GM23338 (cell line): ENCODE data around the gene NAA15. TPM values are rescaled to one million over a fixed set of nuclear protein-coding genes. Genes with fewer than 3 reads are reported as not detected.

Source experiments
- ATAC-seq: fragments of 200-7000 bp; cut with Tn5 transposase; 3 replicates; pipeline ENCODE4 v1.9.1; 2020
- DNase-seq: peaks from one replicate; pipeline ENCODE4 v3.0.0-alpha.2; 2015; ENCODE audit warnings: low spot score
- H2AFZ ChIP-seq: fragments of 200-600 bp; sonication (generic); 2 replicates; pipeline ENCODE4 v1.8.0; 2016; ENCODE audit warnings: antibody characterized with exemption, mild to moderate bottlenecking, moderate library complexity
- H3F3A ChIP-seq: fragments of 200-600 bp; sonication (generic); replicated peaks from 2 replicates; pipeline ENCODE4 v1.8.0; 2017; ENCODE audit warnings: antibody characterized with exemption, mixed run types, low read depth
- H3K27ac ChIP-seq: fragments of 200-600 bp; sonication (generic); 2 replicates; pipeline ENCODE4 v1.6.1; 2016; ENCODE audit warnings: low read depth
- H3K27me3 ChIP-seq: fragments of 200-600 bp; sonication (generic); 2 replicates; pipeline ENCODE4 v1.8.0; 2016; ENCODE audit warnings: mild to moderate bottlenecking, mixed run types, moderate library complexity; ENCODE audit not compliant: insufficient read depth
- H3K36me3 ChIP-seq: fragments of 200-600 bp; sonication (generic); 2 replicates; pipeline ENCODE4 v1.8.0; 2016; ENCODE audit warnings: mild to moderate bottlenecking; ENCODE audit not compliant: insufficient read depth
- H3K4me1 ChIP-seq: fragments of 200-600 bp; sonication (generic); 2 replicates; pipeline ENCODE4 v1.8.0; 2016; ENCODE audit warnings: mild to moderate bottlenecking, moderate library complexity; ENCODE audit not compliant: insufficient read depth
- H3K4me2 ChIP-seq: fragments of 200-600 bp; sonication (generic); 2 replicates; pipeline ENCODE4 v1.7.1; 2017; ENCODE audit warnings: mixed run types
- H3K4me3 ChIP-seq: fragments of 200-600 bp; sonication (generic); 2 replicates; pipeline ENCODE4 v1.6.1; 2016; ENCODE audit warnings: mixed run types
- H3K79me2 ChIP-seq: fragments of 200-600 bp; sonication (generic); replicated peaks from 2 replicates; pipeline ENCODE4 v1.8.0; 2017; ENCODE audit warnings: mild to moderate bottlenecking; ENCODE audit not compliant: insufficient read depth
- H3K9me2 ChIP-seq: fragments of 200-600 bp; sonication (generic); 2 replicates; pipeline ENCODE4 v1.8.0; 2017; ENCODE audit not compliant: insufficient read depth
- H4K20me1 ChIP-seq: fragments of 200-600 bp; sonication (generic); replicated peaks from 2 replicates; pipeline ENCODE4 v1.8.0; 2017; ENCODE audit warnings: mild to moderate bottlenecking; ENCODE audit not compliant: insufficient read depth
- H3K27ac Mint-ChIP-seq: 2 replicates; pipeline ENCODE4 v1.8.0; 2020; ENCODE audit warnings: inconsistent platforms, mild to moderate bottlenecking, moderate library complexity, mixed read lengths
- H3K27me3 Mint-ChIP-seq: 3 replicates; pipeline ENCODE4 v1.8.0; 2022; ENCODE audit warnings: low read depth, mild to moderate bottlenecking, moderate library complexity, mixed read lengths, inconsistent platforms; ENCODE audit not compliant: insufficient read depth, poor library complexity
- H3K36me3 Mint-ChIP-seq: 3 replicates; pipeline ENCODE4 v1.8.0; 2021; ENCODE audit warnings: low read depth, mild to moderate bottlenecking, inconsistent platforms, moderate library complexity, mixed read lengths
- H3K4me1 Mint-ChIP-seq: 3 replicates; pipeline ENCODE4 v1.8.0; 2020; ENCODE audit warnings: mild to moderate bottlenecking, inconsistent platforms, mixed read lengths
- H3K4me3 Mint-ChIP-seq: 3 replicates; pipeline ENCODE4 v1.8.0; 2021; ENCODE audit warnings: moderate library complexity, mild to moderate bottlenecking, inconsistent platforms, mixed read lengths
- H3K9me3 Mint-ChIP-seq: 3 replicates; pipeline ENCODE4 v1.8.0; 2020; ENCODE audit warnings: moderate library complexity, mild to moderate bottlenecking, inconsistent platforms, mixed read lengths
- CREB1 ChIP-seq: fragments of 250-450 bp; sonication (Bioruptor Pico); IDR thresholded peaks from 2 replicates; pipeline ENCODE4 v1.5.0; 2020; ENCODE audit warnings: low read depth, mild to moderate bottlenecking, moderate library complexity
- CTCF ChIP-seq, 2 experiments: fragments of 200-600 bp in 1 of 2; sonication (generic) in 1 of 2; conservative IDR thresholded peaks; 2 replicates each; pipeline versions ENCODE4 v1.5.1 to v1.6.1; 2016 to 2017; ENCODE audit warnings: antibody characterized with exemption in 2 of 2, low read depth in 2 of 2, mild to moderate bottlenecking in 2 of 2, moderate library complexity in 1 of 2
- ETS1 ChIP-seq: IDR thresholded peaks from 2 replicates; pipeline ENCODE4 v1.6.1; 2016; ENCODE audit warnings: antibody characterized with exemption
- EZH2 ChIP-seq: fragments of 200-600 bp; sonication (generic); IDR thresholded peaks from one replicate; pipeline ENCODE4 v1.8.0; 2017; ENCODE audit warnings: antibody characterized with exemption, mild to moderate bottlenecking, low read depth; ENCODE audit not compliant: unreplicated experiment
- EZH2phosphoT487 ChIP-seq: fragments of 200-600 bp; sonication (generic); IDR thresholded peaks from one replicate; pipeline ENCODE4 v1.8.1; 2018; ENCODE audit warnings: antibody characterized with exemption; ENCODE audit not compliant: unreplicated experiment
- JUNB ChIP-seq: IDR thresholded peaks from one replicate; pipeline ENCODE4 v1.6.1; 2016; ENCODE audit warnings: antibody characterized with exemption; ENCODE audit not compliant: unreplicated experiment
- NANOG ChIP-seq: IDR thresholded peaks from 2 replicates; pipeline ENCODE4 v1.6.1; 2016; ENCODE audit warnings: antibody characterized with exemption, borderline replicate concordance
- POLR2AphosphoS5 ChIP-seq: IDR thresholded peaks from 2 replicates; pipeline ENCODE4 v1.6.1; 2016; ENCODE audit warnings: antibody characterized with exemption, low read depth
- STAT1 ChIP-seq: IDR thresholded peaks from one replicate; pipeline ENCODE4 v1.6.1; 2016; ENCODE audit warnings: antibody characterized with exemption; ENCODE audit not compliant: unreplicated experiment
- ZNF114 ChIP-seq: fragments of 250-450 bp; sonication (Bioruptor Pico); IDR thresholded peaks from 2 replicates; pipeline ENCODE4 v1.5.0; 2020; ENCODE audit warnings: mild to moderate bottlenecking, moderate library complexity
- ZNF331 ChIP-seq: fragments of 250-450 bp; sonication (Bioruptor Pico); IDR thresholded peaks from 2 replicates; pipeline ENCODE4 v1.5.0; 2020; ENCODE audit warnings: low read depth, mild to moderate bottlenecking, moderate library complexity
- polyA plus RNA-seq: library from polyadenylated mRNA; unstranded; fragments of >200 nt; fragmentation: Nextera tagmentation; extraction: Ambion mirVana; gene quantifications from 2 replicates; pipeline ENCODE4 v1.2.1, GENCODE V29; 2016
- total RNA-seq: library from RNA; depleted of rRNA; stranded (reverse); fragments of >200 nt; shearing (Covaris generic); gene quantifications from 2 replicates; pipeline ENCODE4 v1.2.3, GENCODE V29; 2014

NAA15 gene
- total and polyA plus RNA-seq, 2 experiments from 2014 or later, result 80.1 to 101 TPM

- ATAC-seq, result no peak
- H3K36me3 Mint-ChIP-seq, result peaks cover 64% of the 10 kb centered on the region
Observed at GRCh38 chr4:139436122-139436521, 134.8 kb downstream of the NAA15 start.

GRCh38 chr4:139438141-139438540, 136.8 kb downstream of the NAA15 start:
- Histone ChIP-seq H3K4me1 (no peaks in the 10 kb centered on the region), H3K4me2 (no peak overlapping the region), H3K4me3 (no peak overlapping the region), H3F3A (no peaks in the 10 kb centered on the region), H4K20me1 (no peaks in the 10 kb centered on the region), H3K9me2 (peaks cover 4% of the 10 kb centered on the region; the same call in 1 of the 2 replicates), H3K79me2 (no peaks in the 10 kb centered on the region), H3K27me3 (no peaks in the 10 kb centered on the region), H3K36me3 (no peaks in the 10 kb centered on the region), H2AFZ (no peak overlapping the region), H3K27ac (no peak overlapping the region)
- DNase-seq, result no peak
- H3K27ac Mint-ChIP-seq, result no peak overlapping the region
- ATAC-seq, result no peak
- no peaks in the 10 kb centered on the region for H3K27me3 Mint-ChIP-seq
- H3K4me3 Mint-ChIP-seq, result no peak overlapping the region
- H3K36me3 Mint-ChIP-seq, result peaks cover 52% of the 10 kb centered on the region
- H3K4me1 Mint-ChIP-seq, result no peaks in the 10 kb centered on the region
- peaks cover 27% of the 10 kb centered on the region for H3K9me3 Mint-ChIP-seq
- TF ChIP-seq ZNF114 (no peak), NANOG (no peak), CREB1 (CRISPR knock-in tag) (no peak), ETS1 (no peak), EZH2 (no peak), JUNB (no peak), STAT1 (no peak), EZH2phosphoT487 (no peak), ZNF331 (CRISPR knock-in tag) (no peak)

More at GRCh38 chr4:139436122-139436521, 134.8 kb downstream of the NAA15 start:
- Histone ChIP-seq H3K27me3 (no peaks in the 10 kb centered on the region), H3K9me2 (peaks cover 4% of the 10 kb centered on the region; the same call in 1 of the 2 replicates), H3K27ac (no peak overlapping the region), H3K4me1 (no peaks in the 10 kb centered on the region), H3K4me3 (no peak overlapping the region), H4K20me1 (no peaks in the 10 kb centered on the region), H2AFZ (no peak overlapping the region), H3K4me2 (no peak overlapping the region), H3K79me2 (no peaks in the 10 kb centered on the region), H3K36me3 (peaks cover 3% of the 10 kb centered on the region; the same call in 1 of the 2 replicates), H3F3A (no peaks in the 10 kb centered on the region)
- TF ChIP-seq POLR2AphosphoS5, result no peak
- TF ChIP-seq CTCF (conservative IDR thresholded peaks at IDR 0.05; ENCODE audit: low read depth in 2 of 2), result no peak
- no peak for TF ChIP-seq ZNF114
- TF ChIP-seq STAT1, result no peak
- TF ChIP-seq NANOG, result no peak
- TF ChIP-seq JUNB, result no peak
- TF ChIP-seq EZH2, result no peak
- no peak for TF ChIP-seq EZH2phosphoT487
- H3K4me1 Mint-ChIP-seq, result no peaks in the 10 kb centered on the region
- DNase-seq, result no peak
- no peak overlapping the region for H3K4me3 Mint-ChIP-seq
- no peaks in the 10 kb centered on the region for H3K27me3 Mint-ChIP-seq
- H3K27ac Mint-ChIP-seq, result no peak overlapping the region
- H3K9me3 Mint-ChIP-seq, result peaks cover 46% of the 10 kb centered on the region
